LNCaP clone FGC (cell line): ENCODE data around the gene BACH2.
"Not testable (repeated sequence)": the region's sequence is repeated elsewhere in the genome, so short reads cannot be mapped to it uniquely, and the experiment has no call there.

ENCODE experiments used
- DNase-seq: peaks from one replicate; pipeline ENCODE4 v3.0.0-alpha.2; 2011; ENCODE audit warnings: low read depth
- H3K4me3 ChIP-seq: 2 replicates; pipeline ENCODE4 v1.5.1; 2011; ENCODE audit warnings: mild to moderate bottlenecking, low read depth, low read length, control low read depth
- TF ChIP-seq, protein P1 (sequence below): IDR thresholded peaks from 2 replicates; pipeline ENCODE4 v1.5.1; 2012; ENCODE audit warnings: mild to moderate bottlenecking; ENCODE audit not compliant: control insufficient read depth, insufficient read depth; ENCODE audit errors: extremely low read depth

Gene BACH2

DNA sequence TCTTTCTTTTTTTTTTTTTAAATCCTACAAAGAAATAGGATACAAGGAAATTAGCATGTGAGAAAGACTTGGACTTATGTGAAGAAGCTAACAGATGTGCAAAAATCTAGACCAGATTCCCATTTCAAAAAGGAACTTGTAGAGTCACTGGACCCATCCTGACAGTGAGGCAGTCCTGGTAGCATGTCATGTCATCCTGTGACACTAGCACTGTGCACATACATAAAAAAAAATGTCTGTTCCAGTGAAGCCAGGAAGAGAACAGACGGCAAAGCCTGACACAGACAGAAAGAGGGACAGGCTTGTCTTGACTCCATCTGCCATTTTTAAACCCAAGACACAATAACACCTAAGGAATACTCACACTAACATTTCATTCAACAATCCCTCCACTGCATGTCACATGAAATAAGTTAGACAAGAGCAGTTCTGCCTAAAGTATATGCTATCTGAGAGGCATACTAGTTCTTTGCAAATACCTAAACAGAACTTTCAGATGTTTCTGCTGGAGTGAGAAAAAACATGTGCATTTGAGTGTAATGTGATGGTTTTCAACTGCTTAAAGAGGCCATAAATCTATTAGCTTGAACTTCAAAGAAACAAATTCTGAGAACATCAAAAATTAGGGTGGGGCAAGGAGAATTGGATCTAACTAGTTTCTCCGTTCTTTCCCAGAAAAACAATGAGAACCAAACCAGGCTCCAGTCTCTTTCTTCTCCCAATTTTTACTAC lies 159.6 kb downstream of the BACH2 start:
- no peak for DNase-seq
- H3K4me3 ChIP-seq, result no peak overlapping the region
- TF ChIP-seq, protein P1, sequence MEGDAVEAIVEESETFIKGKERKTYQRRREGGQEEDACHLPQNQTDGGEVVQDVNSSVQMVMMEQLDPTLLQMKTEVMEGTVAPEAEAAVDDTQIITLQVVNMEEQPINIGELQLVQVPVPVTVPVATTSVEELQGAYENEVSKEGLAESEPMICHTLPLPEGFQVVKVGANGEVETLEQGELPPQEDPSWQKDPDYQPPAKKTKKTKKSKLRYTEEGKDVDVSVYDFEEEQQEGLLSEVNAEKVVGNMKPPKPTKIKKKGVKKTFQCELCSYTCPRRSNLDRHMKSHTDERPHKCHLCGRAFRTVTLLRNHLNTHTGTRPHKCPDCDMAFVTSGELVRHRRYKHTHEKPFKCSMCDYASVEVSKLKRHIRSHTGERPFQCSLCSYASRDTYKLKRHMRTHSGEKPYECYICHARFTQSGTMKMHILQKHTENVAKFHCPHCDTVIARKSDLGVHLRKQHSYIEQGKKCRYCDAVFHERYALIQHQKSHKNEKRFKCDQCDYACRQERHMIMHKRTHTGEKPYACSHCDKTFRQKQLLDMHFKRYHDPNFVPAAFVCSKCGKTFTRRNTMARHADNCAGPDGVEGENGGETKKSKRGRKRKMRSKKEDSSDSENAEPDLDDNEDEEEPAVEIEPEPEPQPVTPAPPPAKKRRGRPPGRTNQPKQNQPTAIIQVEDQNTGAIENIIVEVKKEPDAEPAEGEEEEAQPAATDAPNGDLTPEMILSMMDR, result no peak

DNA sequence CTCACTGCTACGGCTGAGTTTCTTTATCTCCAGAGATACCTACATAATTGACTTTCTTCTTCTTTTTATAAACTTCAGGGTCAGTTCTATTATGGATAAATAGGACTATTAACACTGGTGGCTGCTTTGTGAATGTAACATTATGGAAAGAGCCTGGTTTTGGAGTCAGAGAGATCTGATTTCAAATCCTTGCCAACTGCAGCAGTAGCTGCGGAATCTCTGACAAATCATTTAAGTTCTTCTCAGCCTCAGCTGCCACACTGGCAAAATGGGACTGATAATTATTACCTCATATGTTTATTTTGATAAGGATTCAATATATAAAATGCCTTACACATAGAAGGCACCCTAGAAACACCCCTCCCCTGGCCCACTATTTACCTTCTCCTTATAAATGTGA lies 160.5 kb downstream of the BACH2 start:
- DNase-seq, result no peak
- TF ChIP-seq, protein P1, result no peak
- no peak overlapping the region for H3K4me3 ChIP-seq

DNA sequence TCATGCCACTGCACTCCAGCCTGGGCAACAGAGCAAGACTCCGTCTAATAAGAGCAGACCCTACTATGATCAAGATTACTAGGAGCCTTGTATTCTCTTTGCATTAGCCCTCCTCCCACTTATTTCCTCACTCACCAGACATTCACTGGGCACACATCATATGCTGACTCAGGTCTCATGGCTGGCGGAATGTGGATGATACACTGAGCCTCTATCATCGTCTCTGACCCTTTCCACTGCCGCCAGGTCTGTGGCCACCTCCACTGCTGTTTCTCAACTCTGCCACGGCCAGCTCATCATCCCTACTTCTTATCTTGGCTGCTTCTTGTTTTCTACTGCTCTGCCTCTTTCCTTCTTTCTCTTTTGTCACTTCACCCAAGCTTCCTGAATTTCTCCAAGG lies 161.0 kb downstream of the BACH2 start:
- no peak overlapping the region for H3K4me3 ChIP-seq
- DNase-seq, result no peak
- TF ChIP-seq, protein P1, result no peak

DNA sequence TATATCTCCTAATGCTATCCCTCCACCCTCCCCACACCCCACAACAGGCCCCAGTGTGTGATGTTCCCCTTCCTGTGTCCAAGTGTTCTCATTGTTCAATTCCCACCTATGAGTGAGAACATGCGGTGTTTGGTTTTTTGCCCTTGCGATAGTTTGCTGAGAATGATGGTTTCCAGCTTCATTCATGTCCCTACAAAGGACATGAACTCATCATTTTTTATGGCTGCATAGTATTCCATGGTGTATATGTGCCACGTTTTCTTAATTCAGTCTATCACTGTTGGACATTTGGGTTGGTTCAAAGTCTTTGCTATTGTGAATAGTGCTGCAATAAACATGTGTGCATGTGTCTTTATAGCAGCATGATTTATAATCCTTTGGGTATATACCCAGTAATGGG lies 163.0 kb downstream of the BACH2 start:
- not testable (repeated sequence) for DNase-seq, H3K4me3 ChIP-seq

DNA sequence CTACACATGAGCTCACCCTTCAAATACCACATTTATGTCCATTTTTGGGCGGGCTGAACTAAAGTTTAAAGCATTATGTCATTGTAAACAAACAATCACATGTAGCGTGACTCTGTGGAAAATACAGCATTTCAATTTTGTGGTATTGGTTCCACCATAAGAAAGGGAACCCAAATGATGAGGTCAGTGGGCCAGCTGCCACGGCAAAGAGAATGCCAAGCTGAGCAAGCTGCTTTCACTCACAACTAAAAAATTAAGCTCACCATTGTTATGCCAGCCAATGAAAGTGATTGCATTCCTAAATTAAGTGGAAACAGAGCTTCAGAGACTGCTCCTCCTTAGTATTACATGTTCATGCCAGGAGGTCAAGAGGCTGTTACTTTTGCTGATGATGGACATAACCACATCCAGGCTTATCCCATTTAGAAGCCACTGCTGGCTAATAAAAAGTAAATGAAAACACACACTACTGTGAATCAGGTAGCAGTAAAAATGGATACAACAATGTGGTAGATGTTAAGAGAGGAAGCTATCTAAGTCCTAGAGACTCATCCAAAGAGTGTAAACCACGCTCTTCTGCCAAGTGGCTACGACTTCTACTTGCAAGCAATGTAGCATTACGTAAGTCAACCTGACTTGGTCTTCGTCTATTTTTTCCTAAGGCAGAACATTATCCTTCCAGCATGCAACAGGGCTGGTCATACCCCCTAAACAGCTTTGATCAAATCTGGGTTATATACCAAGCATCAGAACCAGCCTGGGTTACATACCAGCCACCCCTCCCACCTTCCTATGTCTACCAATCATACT lies 164.8 kb downstream of the BACH2 start:
- TF ChIP-seq, protein P1, result no peak
- DNase-seq, result no peak
- H3K4me3 ChIP-seq, result no peak overlapping the region

DNA sequence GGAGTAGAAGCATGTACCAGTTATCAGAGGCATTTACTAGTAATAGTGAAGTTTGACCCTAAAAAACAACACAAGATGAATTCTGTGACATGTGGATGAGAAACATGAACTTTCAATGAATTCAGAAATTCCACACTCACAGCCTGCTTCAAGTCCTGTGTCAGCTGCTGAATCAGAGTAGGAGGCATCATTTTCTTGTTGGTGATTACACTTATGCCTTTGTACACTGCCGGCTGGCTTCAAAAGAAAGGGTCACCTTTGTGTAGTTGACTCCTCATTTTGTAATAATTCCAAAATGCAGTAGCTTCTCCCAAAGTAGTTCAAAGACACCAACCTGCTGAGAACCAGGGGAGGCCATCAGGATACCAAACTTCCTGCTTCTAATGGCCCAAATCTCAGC lies 165.5 kb downstream of the BACH2 start:
- TF ChIP-seq, protein P1, result no peak
- no peak for DNase-seq
- H3K4me3 ChIP-seq, result no peak overlapping the region

DNA sequence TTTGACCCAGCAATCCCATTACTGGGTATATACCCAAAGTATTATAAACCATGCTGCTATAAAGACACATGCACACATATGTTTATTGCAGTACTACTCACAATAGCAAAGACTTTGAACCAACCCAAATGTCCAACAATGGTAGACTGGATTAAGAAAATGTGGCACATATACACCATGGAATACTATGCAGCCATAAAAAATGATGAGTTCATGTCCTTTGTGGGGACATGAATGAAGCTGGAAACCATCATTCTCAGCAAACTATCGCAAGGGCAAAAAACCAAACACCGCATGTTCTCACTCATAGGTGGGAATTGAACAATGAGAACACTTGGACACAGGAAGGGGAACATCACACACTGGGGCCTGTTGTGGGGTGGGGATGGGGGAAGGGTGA lies 168.0 kb downstream of the BACH2 start:
- not testable (repeated sequence) for H3K4me3 ChIP-seq

DNA sequence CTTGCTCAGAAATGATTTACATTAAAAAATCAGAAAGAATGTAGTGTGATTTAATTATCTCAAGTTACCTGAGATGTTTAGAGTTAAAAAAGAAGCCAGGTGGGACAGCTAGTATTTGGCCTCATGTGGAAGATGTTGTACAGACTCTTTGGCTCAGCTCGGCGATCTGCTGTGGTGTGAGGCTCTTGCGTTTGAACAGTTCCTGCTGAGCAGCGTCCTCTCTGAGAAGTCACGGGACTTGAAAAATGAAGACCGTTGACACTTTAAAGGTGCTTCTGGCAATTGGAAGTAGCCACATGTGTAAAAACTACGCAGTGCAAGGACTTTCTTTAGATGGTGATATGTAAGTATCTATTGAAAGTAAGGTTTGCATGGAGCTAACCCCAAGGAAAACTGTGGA lies 169.0 kb downstream of the BACH2 start:
- TF ChIP-seq, protein P1, result no peak
- no peak overlapping the region for H3K4me3 ChIP-seq
- DNase-seq, result no peak

More for the DNA sequence above, 168.0 kb downstream of the BACH2 start:
- DNase-seq, result not testable (repeated sequence)
